Activated CD4-positive, CD25-positive, alpha-beta regulatory T cell treated with anti-CD3 and anti-CD28 coated beads, Interleukin-2, amount 50 U/mL, for 24 hours (primary cell): ENCODE data around the gene PCP4.

ENCODE experiments used
- ATAC-seq, 2 donors: fragments of 150-1000 bp; cut with Tn5 transposase; one replicate each; pipeline ENCODE4 v1.10.0; 2021; ENCODE audit warnings: mild to moderate bottlenecking in 1 of 2, moderate library complexity in 1 of 2

Gene PCP4

DNA sequence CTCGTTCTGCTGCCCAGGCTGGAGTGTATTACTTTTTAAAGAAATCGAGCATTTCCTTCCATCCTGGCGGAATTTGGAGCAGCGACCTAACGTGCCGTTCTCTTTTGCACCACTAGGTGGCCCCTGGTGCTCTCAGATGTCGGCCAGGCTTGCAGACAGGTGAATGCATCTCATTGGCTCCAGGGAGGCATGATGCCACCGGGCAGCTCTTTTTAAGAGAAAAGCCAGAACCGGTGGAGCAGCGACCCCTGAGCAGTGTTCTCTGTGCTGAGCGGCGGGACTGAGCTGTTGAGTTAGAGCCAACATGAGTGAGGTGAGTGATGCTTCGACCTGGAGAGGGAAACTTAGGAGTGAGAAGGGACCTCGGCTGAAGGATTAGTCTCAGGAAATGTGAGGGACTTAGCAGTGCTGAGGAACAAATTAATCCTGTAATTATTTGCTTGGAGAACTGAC lies at the start of gene PCP4:
Gene PCP4 (plus strand): TSS at position 241 of the 453 bp plus-strand sequence. CDS start 64 bp downstream, at position 305.
- no peak for ATAC-seq

DNA sequence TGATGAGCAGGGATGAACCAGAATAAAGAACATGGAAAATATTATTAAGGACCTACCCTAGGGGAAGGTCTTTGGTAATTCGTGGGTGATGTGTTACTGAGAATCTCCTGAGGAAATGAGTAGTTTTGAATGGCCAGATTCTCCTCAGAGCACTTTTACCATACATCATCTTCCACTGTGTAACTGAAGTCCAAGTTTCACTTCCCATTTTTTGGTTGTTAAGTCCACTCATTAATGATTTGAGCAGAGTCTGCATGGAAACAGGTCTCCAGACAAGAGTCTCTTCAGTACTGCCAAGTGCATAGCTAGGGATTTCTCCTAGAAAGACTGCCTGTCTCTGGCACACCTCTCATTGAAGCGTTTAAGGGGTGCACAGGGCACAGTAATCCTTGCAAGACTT lies 48.7 kb upstream of the PCP4 start:
- ATAC-seq = no peak

DNA sequence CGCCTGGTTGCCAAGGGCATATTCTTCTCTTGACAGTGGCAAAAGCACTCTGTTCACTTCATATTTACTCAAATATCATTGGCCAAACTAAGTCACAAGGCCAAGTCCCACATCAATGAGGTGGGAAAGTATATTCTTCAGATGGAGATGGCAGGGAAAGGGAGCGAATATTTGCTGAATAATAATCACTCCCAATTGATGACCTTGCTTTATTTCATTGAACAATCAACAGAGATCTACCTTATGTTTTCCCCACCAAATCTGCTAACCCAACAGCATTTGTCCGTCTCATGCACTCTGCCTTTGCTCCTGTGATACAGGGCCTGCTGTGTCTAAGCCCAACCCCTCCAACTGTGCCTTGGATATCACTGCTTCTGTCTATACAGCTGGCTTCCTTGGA lies 45.2 kb upstream of the PCP4 start:
- ATAC-seq = no peak

DNA sequence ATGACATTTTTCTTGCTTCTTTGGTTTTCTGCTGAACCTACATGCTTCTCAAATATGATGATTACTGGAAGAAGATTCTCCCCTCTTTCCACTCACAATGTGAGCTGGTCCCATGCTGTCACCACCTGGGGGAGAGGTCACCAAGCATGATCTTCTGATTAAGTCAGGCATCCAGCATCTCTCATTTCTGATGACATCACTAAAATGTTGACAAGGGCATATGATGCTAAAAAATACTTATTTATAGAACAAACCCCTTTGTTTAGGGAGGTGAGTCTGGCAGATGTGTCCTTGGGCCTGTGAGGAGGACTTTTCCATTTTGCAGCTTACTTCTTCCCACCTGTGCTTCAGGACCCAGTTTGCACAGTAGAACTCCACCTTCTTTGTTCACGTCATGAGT lies 42.0 kb upstream of the PCP4 start:
- ATAC-seq = no peak

DNA sequence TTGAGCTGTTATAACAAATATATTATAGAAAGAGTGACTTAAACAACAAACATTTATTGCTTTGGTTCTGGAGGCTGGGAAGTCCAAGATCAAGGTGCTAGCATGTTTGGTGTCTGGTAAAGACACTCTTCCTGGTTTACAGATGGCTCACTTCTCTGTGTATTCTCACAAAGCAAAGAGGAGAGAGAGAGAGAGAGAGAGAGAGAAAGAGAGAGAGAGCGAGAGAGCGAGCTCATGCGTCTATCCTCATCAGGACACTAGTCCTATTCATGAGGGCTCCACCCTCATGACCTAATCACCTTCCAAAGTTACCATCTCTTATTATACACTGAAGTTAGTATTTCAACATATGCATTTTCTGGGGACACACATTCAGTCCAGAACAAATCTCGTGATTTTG lies 32.7 kb upstream of the PCP4 start:
- no peak for ATAC-seq

DNA sequence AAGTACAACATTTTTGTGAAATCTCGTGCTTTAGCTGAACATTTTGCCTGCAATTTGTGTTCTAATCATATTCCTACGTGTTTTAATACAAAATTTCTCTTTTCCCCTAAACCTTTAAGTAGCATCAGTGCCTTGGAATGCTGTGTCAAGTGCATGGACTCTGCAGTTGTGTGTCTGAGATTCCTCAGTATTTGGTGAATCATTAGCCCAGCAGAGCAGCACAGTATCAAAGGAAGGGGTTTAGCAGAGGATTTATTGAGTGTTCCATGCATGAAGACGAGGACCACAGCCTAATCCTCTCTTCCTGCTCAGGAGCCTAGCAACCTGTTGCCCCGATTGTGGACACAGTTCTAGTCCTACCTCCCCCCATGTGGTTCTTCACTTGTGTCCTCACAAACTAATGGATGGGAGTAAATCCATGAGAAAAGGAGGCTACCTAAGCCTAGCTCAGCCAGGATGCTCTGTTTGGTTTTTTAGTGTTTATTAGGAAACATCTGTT lies 29.3 kb upstream of the PCP4 start:
- ATAC-seq = no peak

DNA sequence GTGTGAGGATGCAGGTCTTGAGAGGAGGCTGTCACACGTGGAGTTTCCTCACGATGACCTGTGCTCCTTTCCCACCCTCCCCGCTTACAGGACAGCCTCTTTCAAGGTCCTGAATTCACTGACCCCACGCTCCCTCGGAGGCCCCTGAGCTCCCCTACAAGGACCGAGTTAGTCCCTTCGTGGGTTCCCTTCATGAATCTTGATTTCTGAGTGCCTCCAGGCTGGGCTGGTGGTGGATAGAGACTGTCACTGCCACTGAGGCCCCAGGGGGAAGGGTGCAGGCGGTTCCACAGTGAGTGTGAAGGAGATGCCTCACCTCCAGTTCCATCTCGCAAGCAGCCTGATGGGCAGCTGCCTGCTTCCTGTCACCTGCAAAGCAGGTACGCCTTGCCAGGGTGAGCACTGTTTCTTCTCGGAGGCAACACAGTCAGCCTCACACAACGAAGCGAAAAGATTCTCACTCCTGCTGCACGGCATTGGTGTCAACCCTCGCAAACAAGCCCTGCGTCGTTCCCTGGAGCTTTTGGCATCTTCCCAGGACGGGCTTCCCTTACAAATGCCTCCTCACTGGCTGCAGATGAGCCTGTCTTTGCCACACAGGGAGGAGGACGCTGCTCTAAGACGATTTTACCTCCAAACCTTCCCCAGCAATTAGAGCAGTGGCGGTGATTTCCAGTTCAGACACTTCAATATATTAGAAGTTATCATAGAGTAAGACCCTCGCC lies 26.7 kb upstream of the PCP4 start:
- no peak for ATAC-seq

DNA sequence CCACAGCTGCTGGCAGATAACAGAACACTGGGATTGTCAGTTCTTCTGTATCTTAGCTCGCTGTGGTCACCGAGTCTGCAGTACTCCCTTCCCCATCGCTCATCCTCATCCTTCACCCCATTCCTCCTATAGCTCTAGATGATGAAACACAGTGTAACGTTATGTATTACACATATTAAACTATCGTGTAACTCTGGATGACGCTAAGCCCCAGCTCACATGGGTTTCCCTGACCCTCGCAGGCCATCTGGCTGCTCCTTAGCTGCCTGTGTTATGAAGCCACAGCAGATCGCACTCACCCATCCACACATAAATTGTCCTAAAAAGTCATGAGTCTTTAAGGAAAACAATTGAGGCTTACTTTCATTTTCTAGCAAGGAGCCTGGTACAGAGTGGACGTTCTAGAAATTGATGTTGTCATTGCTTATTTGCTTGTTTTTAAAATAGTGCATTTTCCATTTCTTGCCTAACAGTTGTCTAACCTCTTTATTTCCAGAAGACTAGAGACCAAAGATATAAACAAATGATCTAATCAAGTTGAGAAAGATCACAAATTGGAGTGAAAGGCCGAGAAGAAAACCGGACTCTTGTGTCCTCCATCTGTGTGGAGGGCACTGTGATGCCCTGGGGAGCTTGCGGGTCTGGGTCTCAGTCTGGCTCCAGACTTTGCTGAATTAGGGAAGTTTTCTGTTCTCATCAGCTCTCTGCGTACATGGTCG lies 24.3 kb upstream of the PCP4 start:
- no peak for ATAC-seq

DNA sequence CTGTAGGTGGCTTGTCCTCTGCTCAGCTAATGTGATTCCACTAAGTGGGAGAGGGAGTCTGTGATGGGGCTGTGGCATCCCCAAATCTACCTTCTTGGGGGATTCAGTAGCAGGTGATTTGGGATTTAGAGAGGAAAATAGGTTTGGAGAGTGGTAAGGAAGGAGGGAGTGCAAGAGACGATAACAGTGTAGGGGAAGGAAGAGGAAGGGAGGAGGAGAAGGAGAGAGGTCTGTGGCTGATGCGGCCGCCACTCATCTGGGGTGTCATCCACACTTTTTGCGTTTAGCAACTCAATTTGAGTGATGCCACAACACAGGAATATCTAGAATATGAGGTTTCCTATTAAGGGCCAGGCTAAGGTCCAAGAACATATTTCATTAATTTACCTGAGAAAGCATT lies 23.8 kb upstream of the PCP4 start:
- no peak for ATAC-seq

DNA sequence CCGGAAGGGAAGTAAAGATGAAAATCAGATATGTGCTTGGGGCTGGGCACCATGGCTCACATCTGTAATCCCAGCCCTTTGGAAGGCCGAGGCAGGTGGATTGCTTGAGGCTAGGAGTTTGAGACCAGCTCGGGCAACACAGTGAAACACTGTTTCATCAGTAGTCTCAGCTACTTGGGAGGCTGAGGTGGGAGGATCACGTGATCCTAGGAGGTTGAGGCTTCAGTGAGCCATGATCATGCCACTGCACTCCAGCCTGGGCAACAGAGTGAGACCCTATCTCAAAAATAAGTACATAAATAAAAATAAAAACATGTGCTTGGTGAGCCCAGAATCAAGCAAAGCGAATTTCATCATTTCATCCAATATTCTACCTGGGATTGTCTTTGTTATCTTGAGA lies 23.3 kb upstream of the PCP4 start:
- no peak for ATAC-seq

DNA sequence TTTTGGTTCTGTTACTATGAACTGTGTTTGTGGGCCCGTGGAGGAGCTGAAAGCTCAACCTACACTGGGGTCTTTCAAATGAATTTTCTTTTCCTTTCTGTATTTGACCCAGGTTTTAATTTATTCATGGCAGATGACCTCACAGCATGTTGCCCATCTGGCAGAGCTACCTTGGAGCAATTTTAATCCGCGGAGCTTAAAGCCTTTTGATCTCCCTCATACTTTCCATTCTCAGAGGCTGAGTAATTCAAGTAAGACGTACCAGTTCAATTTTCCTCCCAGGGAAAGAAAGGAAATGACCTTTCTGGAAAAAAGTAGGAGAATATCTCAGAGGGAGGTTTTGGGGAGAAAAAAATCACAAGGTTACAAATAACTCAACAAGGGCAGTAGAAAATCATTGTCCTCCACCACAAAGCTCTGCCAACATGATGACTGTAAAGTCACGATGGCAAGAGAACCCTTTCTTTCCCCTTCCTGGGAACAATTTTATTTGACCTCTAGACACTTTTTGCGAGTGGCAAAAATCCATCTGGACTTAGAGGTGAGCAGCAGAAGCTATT lies 21.6 kb upstream of the PCP4 start:
- ATAC-seq = no peak

DNA sequence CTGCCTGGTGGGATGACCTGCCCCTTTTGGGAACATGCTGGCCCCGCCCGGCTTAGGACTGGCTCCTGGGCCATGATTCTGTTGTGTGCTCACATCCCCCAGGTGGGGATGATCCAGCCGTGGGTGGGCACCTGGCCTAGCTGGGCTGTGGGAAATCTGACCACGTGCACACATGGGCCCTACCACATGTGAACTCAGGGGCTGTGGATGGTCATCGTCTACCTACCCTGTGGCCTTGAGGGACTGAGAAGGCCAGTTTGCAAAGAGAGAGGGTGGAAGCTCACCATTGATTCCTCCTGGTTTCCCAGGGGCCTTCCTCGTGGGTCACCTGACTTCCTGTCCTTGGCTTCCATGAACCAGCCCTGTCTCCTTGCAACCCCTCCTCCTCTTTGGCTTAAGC lies 19.4 kb upstream of the PCP4 start:
- ATAC-seq = no peak

DNA sequence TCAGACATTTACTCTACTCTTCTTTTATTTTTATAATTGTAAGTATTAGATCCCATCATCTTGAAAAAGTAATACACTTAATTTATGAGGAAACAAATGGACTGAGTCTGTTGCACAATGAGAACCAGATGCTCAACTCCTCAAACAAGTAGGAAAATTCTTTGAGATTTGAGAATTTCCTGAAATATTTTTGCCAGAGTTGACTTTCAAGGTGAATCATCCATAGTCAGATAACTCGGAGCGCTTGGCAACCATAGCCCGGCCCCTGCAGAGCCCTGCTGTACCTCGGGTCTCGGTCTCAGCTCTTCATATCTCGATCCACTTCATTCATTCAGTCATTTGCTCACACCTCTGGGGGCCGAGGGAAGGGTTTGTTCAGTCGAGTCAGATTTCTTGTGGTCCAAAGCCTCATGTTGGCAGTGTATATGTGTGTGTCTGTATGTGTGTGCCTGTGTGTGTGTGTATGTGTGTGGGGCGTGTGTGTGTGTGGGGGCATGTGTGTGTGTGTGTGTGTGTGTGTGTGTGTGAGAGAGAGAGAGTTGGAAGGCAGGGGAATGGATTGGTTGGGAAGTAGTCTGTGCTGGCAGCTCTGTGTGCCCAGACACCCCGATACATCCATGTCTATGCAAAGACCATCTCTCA lies 18.1 kb upstream of the PCP4 start:
- no peak for ATAC-seq

DNA sequence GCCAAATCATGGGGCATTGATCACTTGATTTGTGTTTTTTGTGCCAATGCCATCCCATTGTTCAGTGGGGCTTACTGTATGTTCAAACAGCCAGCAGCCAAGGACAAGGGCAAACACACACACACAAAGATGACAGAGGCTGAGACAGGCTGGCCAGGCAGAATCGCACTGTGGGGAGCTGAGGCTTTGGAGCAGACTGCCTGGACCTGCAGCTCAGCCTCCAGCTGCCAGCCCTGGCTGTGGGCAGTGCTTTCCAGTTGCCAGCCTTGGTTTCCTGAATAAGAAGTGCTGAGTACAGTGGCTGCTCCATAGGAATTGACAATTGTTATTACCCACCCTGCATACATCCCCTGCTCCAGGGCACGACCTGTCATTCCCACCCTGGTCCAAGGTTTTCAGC lies 16.9 kb upstream of the PCP4 start:
- ATAC-seq = no peak

DNA sequence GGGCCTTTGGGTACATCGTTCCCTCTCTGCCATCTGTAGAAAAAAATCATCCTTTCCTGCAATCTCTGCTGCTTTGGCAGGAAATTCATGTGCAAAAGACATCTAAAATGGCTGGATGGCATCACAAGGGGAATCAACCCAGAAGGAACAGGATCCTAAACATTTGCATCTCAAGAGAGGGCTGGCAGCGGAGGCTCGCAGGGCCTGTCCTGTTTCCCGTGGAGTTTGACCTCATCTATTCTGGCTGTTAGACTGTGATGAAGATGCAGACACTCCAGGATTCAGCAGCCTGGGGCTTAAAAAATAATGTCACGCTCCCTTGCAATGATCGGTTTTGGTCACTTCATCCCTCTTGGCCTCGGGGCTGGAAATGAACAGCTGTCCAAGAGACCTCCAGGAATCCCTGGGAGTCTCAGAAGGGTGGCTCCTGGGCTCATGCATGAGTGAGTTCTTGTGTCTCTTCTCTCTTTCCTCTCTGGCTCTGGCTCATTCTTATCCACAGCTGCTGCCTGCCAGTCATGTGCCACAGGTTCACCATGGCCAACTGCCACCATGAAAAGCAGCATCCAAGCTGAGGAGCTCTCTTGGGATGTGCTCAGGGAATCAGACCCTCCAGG lies 16.1 kb upstream of the PCP4 start:
- ATAC-seq = no peak

DNA sequence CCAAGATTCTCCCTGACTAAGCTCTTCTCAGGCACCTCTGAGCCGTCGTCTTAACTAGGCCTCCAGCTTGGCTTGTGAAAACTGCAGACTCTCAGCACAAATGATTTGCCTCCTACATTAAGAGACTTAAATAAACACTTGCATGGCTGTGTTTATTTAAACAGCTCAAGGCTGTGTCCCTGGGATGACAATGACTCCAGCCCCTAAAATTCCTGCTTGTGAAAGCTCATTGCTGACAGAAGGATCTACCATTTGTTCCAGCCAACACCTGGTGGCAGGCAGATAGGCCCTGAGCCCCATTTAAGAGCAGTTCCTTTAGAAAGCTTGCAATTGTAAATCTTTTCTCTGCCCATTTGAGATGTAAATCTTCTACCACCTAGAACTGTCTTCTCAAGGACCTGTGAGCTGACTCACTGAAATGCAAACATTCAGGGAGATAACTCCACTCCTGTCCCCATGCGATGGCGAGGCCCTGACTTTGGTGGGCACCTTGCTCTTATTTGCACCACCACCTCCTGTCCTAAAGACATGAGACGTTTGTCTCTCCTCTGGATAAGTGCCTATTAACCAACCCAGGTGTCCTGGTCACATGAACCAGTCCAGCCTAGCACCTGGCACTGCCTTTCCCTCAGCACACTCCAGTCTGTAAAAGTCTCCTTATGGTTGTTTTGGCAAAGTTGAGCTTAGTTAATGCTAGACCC lies 15.1 kb upstream of the PCP4 start:
- ATAC-seq = no peak

DNA sequence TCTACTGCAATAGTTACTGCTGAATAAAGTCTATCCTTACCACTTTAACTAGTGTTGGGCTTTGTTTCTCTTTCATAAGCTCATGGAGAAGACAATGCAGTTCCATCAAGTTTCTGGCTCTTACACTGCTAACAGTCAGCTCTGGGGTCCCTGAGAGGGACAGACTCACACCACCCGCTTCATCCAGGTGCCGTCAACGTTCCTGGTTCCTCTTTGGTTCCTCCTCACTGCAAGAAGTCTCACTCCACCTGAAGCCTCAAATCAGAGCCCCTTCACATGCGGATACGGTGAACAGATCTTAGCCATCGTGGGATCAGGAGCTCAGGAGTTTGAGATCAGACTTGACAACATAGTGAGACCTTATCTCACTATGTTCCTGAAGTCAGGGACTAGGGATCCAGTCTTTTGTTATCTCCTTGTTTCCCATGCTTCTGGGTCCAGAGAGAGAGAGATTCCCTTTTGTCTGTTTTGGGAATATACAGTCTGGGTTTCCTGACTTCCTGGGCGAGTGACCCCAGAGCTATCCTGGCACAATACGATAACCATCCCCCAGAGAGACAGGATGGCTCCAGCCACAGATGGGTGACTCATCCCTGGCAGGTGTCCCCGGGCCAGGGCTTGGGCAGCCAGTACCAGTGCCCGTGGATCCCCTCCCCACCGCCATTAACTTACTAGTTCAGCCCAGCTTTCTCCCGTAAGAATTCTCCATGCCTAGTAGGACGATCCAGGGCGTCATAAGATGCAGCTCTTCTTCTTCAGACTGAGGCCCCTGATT lies 14.3 kb upstream of the PCP4 start:
- no peak for ATAC-seq

DNA sequence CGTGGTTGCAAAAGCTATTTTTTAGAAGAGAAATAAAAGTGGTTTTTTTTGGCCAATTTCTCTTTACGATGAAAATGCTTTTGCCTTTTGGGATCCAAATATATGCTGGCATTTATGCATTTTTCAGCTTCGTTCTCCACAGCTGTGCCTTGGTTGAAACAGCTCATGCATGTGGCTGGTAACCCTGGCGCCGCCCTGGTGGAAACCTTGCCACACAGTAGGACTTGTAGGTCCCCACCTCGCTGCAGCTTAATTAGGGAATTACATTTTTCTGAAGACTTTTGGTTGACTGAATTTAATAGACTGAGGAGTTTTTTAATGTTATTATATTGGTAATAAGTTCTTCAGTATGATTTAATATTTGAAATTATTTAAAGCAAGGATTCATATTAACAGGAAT lies 12.7 kb upstream of the PCP4 start:
- ATAC-seq = no peak

DNA sequence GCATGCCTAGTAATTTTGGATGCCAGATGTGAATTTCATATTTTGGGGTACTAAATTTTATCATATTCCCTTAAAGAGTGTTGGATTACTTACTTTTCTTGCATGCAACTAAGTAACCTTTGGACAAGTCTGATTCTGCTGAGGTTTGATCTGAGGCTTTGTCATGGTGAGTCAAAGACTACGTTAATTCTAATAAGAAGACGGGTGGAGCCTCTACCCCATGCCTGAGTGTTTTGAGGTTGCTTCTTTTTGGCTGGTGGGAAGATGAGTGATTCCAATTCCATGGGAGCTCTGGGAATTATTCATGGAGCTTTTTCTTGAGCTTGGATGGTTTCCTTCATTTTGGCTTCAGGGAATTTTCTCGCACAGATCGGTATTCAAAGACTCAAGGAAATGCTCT lies 11.6 kb upstream of the PCP4 start:
- ATAC-seq = no peak

DNA sequence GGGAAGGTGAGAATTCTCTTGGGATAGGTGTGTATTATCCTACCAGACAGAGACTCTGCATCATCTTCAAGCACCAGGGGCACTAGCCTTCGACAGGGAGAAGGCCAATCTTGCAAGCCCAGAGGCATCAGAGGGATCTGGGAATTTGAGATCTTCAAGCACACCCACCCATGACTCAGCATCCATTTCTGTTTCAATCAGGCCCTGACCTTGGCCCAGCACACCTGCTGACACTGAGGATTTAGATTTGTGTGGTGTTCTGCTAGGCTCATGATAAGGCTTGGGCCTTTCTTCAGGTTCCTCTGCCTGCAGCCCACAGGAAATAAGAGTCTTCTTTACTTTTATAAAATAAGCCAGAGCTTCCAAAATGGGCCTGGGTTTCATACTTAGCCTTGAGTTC lies 6.6 kb upstream of the PCP4 start:
- ATAC-seq = no peak

DNA sequence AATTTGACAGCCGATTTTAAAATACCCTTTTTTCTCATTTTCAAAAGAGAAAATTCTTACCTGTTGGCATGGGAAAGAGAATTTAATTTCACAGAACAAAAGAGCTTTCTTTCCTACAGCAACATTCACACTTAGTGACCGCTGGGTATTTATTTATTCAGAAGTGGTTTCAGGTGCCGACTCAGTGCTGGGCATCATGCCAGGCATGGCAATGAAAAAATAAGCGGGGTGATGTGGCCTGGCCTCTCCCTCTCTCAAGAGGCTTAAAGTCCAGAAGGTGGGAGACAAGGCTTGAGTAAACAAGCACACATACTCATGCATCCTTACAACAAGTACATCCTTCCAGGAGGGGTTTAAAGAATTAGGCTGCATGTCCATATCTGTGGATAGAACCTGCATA lies 4.1 kb upstream of the PCP4 start:
- ATAC-seq = no peak

DNA sequence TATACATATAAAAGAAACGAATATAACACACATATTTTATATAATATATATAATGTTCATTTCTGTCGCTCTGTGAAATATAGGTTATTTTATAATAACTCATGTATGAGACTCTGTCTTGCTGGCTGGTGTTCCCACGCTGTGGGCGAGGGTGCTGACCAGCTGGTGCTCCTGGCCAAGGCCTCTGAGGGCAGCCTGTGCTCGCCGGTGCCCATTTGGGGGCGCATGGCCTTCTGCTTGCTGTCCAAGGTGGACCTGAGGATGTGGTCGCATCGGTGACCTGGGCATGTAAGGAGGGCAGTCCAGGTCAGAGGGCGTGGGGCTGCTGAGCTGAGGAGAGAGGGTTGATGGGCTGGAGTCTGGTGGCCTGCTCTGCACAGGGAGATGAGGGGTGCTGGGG lies 1.1 kb upstream of the PCP4 start:
- no peak for ATAC-seq
